Calu3 (cell line): ENCODE data around the gene PAXX. TPM values are rescaled to one million over a fixed set of nuclear protein-coding genes. Genes with fewer than 3 reads are reported as not detected.

Experiments
- BruUV-seq: library from RNA; stranded (reverse); fragments of 400-500 nt; replicated peaks from 2 replicates; lab custom pipeline; 2021; lab: Mats Ljungman, UMichigan
- CTCF ChIA-PET: fragments of 300-600 bp; sonication (Branson Sonifier 250); formaldehyde crosslinking; loops from one replicate; lab custom pipeline; 2022; ENCODE audit warnings: antibody characterized with exemption; lab: Charles Lee
- DNase-seq: peaks from one replicate; pipeline ENCODE4 v3.0.0; 2022
- H3K27ac Mint-ChIP-seq: one replicate; pipeline ENCODE4 v1.8.0; 2022; ENCODE audit warnings: mixed read lengths; ENCODE audit not compliant: unreplicated experiment
- H3K27me3 Mint-ChIP-seq: one replicate; pipeline ENCODE4 v1.8.0; 2022; ENCODE audit warnings: mixed read lengths; ENCODE audit not compliant: unreplicated experiment
- H3K36me3 Mint-ChIP-seq: one replicate; pipeline ENCODE4 v1.8.0; 2022; ENCODE audit warnings: mild to moderate bottlenecking, moderate library complexity, mixed read lengths; ENCODE audit not compliant: insufficient read depth, unreplicated experiment
- H3K4me1 Mint-ChIP-seq: one replicate; pipeline ENCODE4 v1.8.0; 2022; ENCODE audit warnings: mild to moderate bottlenecking, low read depth, mixed read lengths; ENCODE audit not compliant: unreplicated experiment
- H3K4me3 Mint-ChIP-seq: one replicate; pipeline ENCODE4 v1.8.0; 2022; ENCODE audit warnings: mild to moderate bottlenecking, low read depth, moderate library complexity, mixed read lengths; ENCODE audit not compliant: unreplicated experiment
- H3K9me3 Mint-ChIP-seq: one replicate; pipeline ENCODE4 v1.8.0; 2022; ENCODE audit warnings: low read depth, mixed read lengths; ENCODE audit not compliant: unreplicated experiment
- CTCF ChIP-seq: fragments of 200-600 bp; IDR thresholded peaks from one replicate; pipeline ENCODE4 v1.8.0; 2022; ENCODE audit warnings: antibody characterized with exemption; ENCODE audit not compliant: unreplicated experiment
- intact Hi-C: fragments of 100-400 bp; cut with micrococcal nuclease; formaldehyde crosslinking; loops from one replicate; pipeline ENCODE4 v1.10.0; 2022; ENCODE audit not compliant: unreplicated experiment
- total RNA-seq: library from RNA; stranded (reverse); gene quantifications from 2 replicates; pipeline ENCODE4 v1.2.3, GENCODE V29; 2022

The PAXX gene
- total RNA-seq, 1 experiment from 2014 or later, result 43.7 TPM

GRCh38 chr9:137011156-137011555, 18.9 kb downstream of the PAXX start:
- intact Hi-C loops, result no loop called here
- no peak overlapping the region for H3K27ac Mint-ChIP-seq
- H3K4me3 Mint-ChIP-seq, result no peak overlapping the region
- CTCF ChIA-PET, result no interaction called here
- no TSS peak for BruUV-seq
- no peaks in the 10 kb centered on the region for H3K27me3 Mint-ChIP-seq
- no peaks in the 10 kb centered on the region for H3K9me3 Mint-ChIP-seq
- DNase-seq, result no peak
- peaks cover 14% of the 10 kb centered on the region for H3K36me3 Mint-ChIP-seq
- H3K4me1 Mint-ChIP-seq, result no peaks in the 10 kb centered on the region
- TF ChIP-seq CTCF, result no peak

GRCh38 chr9:137011907-137012675, 19.9 kb downstream of the PAXX start:
- BruUV-seq, result no TSS peak
- CTCF ChIA-PET, result no interaction called here
- DNase-seq, result no peak
- Mint-ChIP-seq H3K4me3 (no peak overlapping the region), H3K9me3 (no peaks in the 10 kb centered on the region), H3K4me1 (no peaks in the 10 kb centered on the region), H3K36me3 (peaks cover 14% of the 10 kb centered on the region), H3K27me3 (no peaks in the 10 kb centered on the region), H3K27ac (no peak overlapping the region)
- no peak for TF ChIP-seq CTCF
- intact Hi-C loops, result no loop called here

- CTCF ChIA-PET, result no interaction called here
- no peak overlapping the region for H3K4me3 Mint-ChIP-seq
- DNase-seq, result no peak
- no peak for TF ChIP-seq CTCF
- H3K36me3 Mint-ChIP-seq, result peaks cover 14% of the 10 kb centered on the region
- no peak overlapping the region for H3K27ac Mint-ChIP-seq
- no peaks in the 10 kb centered on the region for H3K4me1 Mint-ChIP-seq
- intact Hi-C loops, result no loop called here
- no peaks in the 10 kb centered on the region for H3K27me3 Mint-ChIP-seq
- H3K9me3 Mint-ChIP-seq, result no peaks in the 10 kb centered on the region
- no TSS peak for BruUV-seq
Observed at GRCh38 chr9:137012694-137013570, 20.7 kb downstream of the PAXX start.

- Mint-ChIP-seq H3K27me3 (no peaks in the 10 kb centered on the region), H3K36me3 (peaks cover 14% of the 10 kb centered on the region), H3K9me3 (no peaks in the 10 kb centered on the region), H3K27ac (no peak overlapping the region), H3K4me3 (no peak overlapping the region), H3K4me1 (no peaks in the 10 kb centered on the region)
- no peak for TF ChIP-seq CTCF
- DNase-seq, result no peak
- CTCF ChIA-PET, result no interaction called here
- intact Hi-C loops, result no loop called here
- BruUV-seq, result no TSS peak
Observed at GRCh38 chr9:137013571-137013940, 21.3 kb downstream of the PAXX start.
